ENCODE data around the gene NAXD. TPM values are rescaled to one million over a fixed set of nuclear protein-coding genes. Genes with fewer than 3 reads are reported as not detected.

Gene NAXD
- total RNA-seq, 2 experiments from 2014 or later = 8.3 to 12.5 TPM

GRCh38 chr13:110636701-110637201, 21.4 kb downstream of the NAXD start:
- no peaks in the 10 kb centered on the region for H4K20me1 ChIP-seq (ENCODE audit: insufficient read depth, low read length)
- H3K4me3 ChIP-seq (ENCODE audit: low read depth, low read length, poor library complexity, severe bottlenecking) = no peak overlapping the region
- peaks cover 32% of the 10 kb centered on the region; the same call in 1 of the 2 replicates for H3K36me3 ChIP-seq (ENCODE audit: insufficient read depth, low read length)
- ChIA-PET CTCF (ENCODE audit: unreplicated experiment) (interaction anchor here (0.6 kb wide), 1 partner anchor 301 kb away, joined by 3 read pairs; no protein-coding TSS in a partner anchor), POLR2A (interaction anchor here (0.7 kb wide), 1 partner anchor 16 kb away, joined by 5 read pairs; no protein-coding TSS in a partner anchor)
- BruUV-seq (replicated peaks) = no TSS peak
- no peak for DNase-seq (ENCODE audit: low spot score)
- H3K9me2 ChIP-seq (ENCODE audit: insufficient read depth, low read length) = no peaks in the 10 kb centered on the region
- H3K4me1 ChIP-seq (ENCODE audit: insufficient read depth, low read length, poor library complexity, severe bottlenecking) = no peaks in the 10 kb centered on the region
- no peak for TF ChIP-seq EZH2phosphoT487 (IDR thresholded peaks at IDR 0.05; ENCODE audit: borderline replicate concordance, low read depth, low read length)
- TF ChIP-seq CTCF (conservative IDR thresholded peaks at IDR 0.05; ENCODE audit: low read length) = no peak
- no peak overlapping the region for H3K4me2 ChIP-seq (ENCODE audit: low read length)
- intact Hi-C loops (cut with micrococcal nuclease; ENCODE audit: unreplicated experiment) = no loop called here
- H3K9me3 ChIP-seq (ENCODE audit: low read length) = no peaks in the 10 kb centered on the region
- H3K79me2 ChIP-seq (ENCODE audit: insufficient read depth, low read depth, low read length) = no peaks in the 10 kb centered on the region
- no peak overlapping the region for H2AFZ ChIP-seq (ENCODE audit: low read length)
- H3K27ac ChIP-seq (ENCODE audit: low read depth, low read length, poor library complexity, severe bottlenecking) = no peak overlapping the region

GRCh38 chr13:110637275-110637674, 21.9 kb downstream of the NAXD start:
- no peak overlapping the region for H3K4me2 ChIP-seq (ENCODE audit: low read length)
- TF ChIP-seq EZH2phosphoT487 (IDR thresholded peaks at IDR 0.05; ENCODE audit: borderline replicate concordance, low read depth, low read length) (no peak), CTCF (conservative IDR thresholded peaks at IDR 0.05; ENCODE audit: low read length) (no peak)
- no peaks in the 10 kb centered on the region for H3K79me2 ChIP-seq (ENCODE audit: insufficient read depth, low read depth, low read length)
- H4K20me1 ChIP-seq (ENCODE audit: insufficient read depth, low read length) = no peaks in the 10 kb centered on the region
- no peaks in the 10 kb centered on the region for H3K4me1 ChIP-seq (ENCODE audit: insufficient read depth, low read length, poor library complexity, severe bottlenecking)
- BruUV-seq (replicated peaks) = no TSS peak
- H3K27ac ChIP-seq (ENCODE audit: low read depth, low read length, poor library complexity, severe bottlenecking) = no peak overlapping the region
- POLR2A ChIA-PET = interaction anchor here (0.7 kb wide), 1 partner anchor 17 kb away, joined by 5 read pairs; no protein-coding TSS in a partner anchor
- no peaks in the 10 kb centered on the region for H3K9me3 ChIP-seq (ENCODE audit: low read length)
- no peak overlapping the region for H3K4me3 ChIP-seq (ENCODE audit: low read depth, low read length, poor library complexity, severe bottlenecking)
- DNase-seq (ENCODE audit: low spot score) = no peak
- peaks cover 32% of the 10 kb centered on the region; the same call in 1 of the 2 replicates for H3K36me3 ChIP-seq (ENCODE audit: insufficient read depth, low read length)
- CTCF ChIA-PET (ENCODE audit: unreplicated experiment) = no interaction called here
- no peak overlapping the region for H2AFZ ChIP-seq (ENCODE audit: low read length)
- intact Hi-C loops (cut with micrococcal nuclease; ENCODE audit: unreplicated experiment) = no loop called here
- H3K9me2 ChIP-seq (ENCODE audit: insufficient read depth, low read length) = no peaks in the 10 kb centered on the region

- no peak overlapping the region for H3K4me2 ChIP-seq (ENCODE audit: low read length)
- no peaks in the 10 kb centered on the region for H4K20me1 ChIP-seq (ENCODE audit: insufficient read depth, low read length)
- no peaks in the 10 kb centered on the region for H3K9me2 ChIP-seq (ENCODE audit: insufficient read depth, low read length)
- no peaks in the 10 kb centered on the region for H3K4me1 ChIP-seq (ENCODE audit: insufficient read depth, low read length, poor library complexity, severe bottlenecking)
- DNase-seq (ENCODE audit: low spot score) = no peak
- no peaks in the 10 kb centered on the region for H3K9me3 ChIP-seq (ENCODE audit: low read length)
- intact Hi-C loops (cut with micrococcal nuclease; ENCODE audit: unreplicated experiment) = no loop called here
- POLR2A ChIA-PET = no interaction called here
- H3K36me3 ChIP-seq (ENCODE audit: insufficient read depth, low read length) = peaks cover 32% of the 10 kb centered on the region; the same call in 1 of the 2 replicates
- no peaks in the 10 kb centered on the region for H3K79me2 ChIP-seq (ENCODE audit: insufficient read depth, low read depth, low read length)
- no TSS peak for BruUV-seq (replicated peaks)
- TF ChIP-seq CTCF (conservative IDR thresholded peaks at IDR 0.05; ENCODE audit: low read length) (no peak), EZH2phosphoT487 (IDR thresholded peaks at IDR 0.05; ENCODE audit: borderline replicate concordance, low read depth, low read length) (no peak)
- H3K4me3 ChIP-seq (ENCODE audit: low read depth, low read length, poor library complexity, severe bottlenecking) = no peak overlapping the region
- H2AFZ ChIP-seq (ENCODE audit: low read length) = no peak overlapping the region
- CTCF ChIA-PET (ENCODE audit: unreplicated experiment) = no interaction called here
- no peak overlapping the region for H3K27ac ChIP-seq (ENCODE audit: low read depth, low read length, poor library complexity, severe bottlenecking)
Measured at GRCh38 chr13:110637747-110638146, 22.4 kb downstream of the NAXD start.
